IMR-90 (cell line): ENCODE data around the gene NDUFAF8. TPM values are rescaled to one million over a fixed set of nuclear protein-coding genes. Genes with fewer than 3 reads are reported as not detected.

Experiments
- ATAC-seq: fragments of 200-7000 bp; cut with Tn5 transposase; 2 replicates; pipeline ENCODE4 v1.9.1; 2020; ENCODE audit warnings: low read depth, mild to moderate bottlenecking, moderate library complexity
- BruUV-seq: library from RNA; stranded (reverse); fragments of 400-500 nt; replicated peaks from 2 replicates; lab custom pipeline; 2021; lab: Mats Ljungman, UMichigan
- CTCF ChIA-PET: fragments of 300-600 bp; formaldehyde crosslinking; extraction: SDS; loops from one replicate; lab custom pipeline; 2021; ENCODE audit warnings: antibody characterized with exemption; lab: Yijun Ruan, JAX
- POLR2A ChIA-PET: fragments of 300-600 bp; sonication (Branson Sonifier 250); formaldehyde crosslinking; loops from one replicate; lab custom pipeline; 2022; ENCODE audit warnings: antibody characterized with exemption; ENCODE audit not compliant: unreplicated experiment; lab: Charles Lee
- DNase-seq: peaks from one replicate; pipeline ENCODE4 v3.0.0; 2013
- H2AFZ ChIP-seq: replicated peaks from 2 replicates; pipeline ENCODE3; 2013; ENCODE audit warnings: low read length, mild to moderate bottlenecking; ENCODE audit not compliant: poor library complexity
- H2AK5ac ChIP-seq: 2 replicates; pipeline ENCODE4 v1.6.1; 2013; ENCODE audit warnings: low read depth, low read length, inconsistent platforms
- H2AK9ac ChIP-seq: replicated peaks from 2 replicates; pipeline ENCODE3; 2013; ENCODE audit warnings: mild to moderate bottlenecking, low read depth, low read length, moderate library complexity; ENCODE audit not compliant: poor library complexity
- H2BK120ac ChIP-seq: 2 replicates; pipeline ENCODE4 v1.6.1; 2013; ENCODE audit warnings: low read depth, low read length, inconsistent platforms
- H2BK15ac ChIP-seq: 3 replicates; pipeline ENCODE4 v1.6.1; 2013; ENCODE audit warnings: low read depth, low read length, inconsistent platforms
- H2BK20ac ChIP-seq: 2 replicates; pipeline ENCODE4 v1.6.1; 2013; ENCODE audit warnings: low read depth, mild to moderate bottlenecking, inconsistent platforms, low read length, moderate library complexity
- H2BK5ac ChIP-seq: 2 replicates; pipeline ENCODE4 v1.6.1; 2013; ENCODE audit warnings: mild to moderate bottlenecking, low read depth, low read length, inconsistent platforms; ENCODE audit not compliant: poor library complexity, severe bottlenecking
- H3K14ac ChIP-seq: replicated peaks from 2 replicates; pipeline ENCODE4 v1.6.1; 2013; ENCODE audit warnings: low read depth, low read length, inconsistent platforms
- H3K18ac ChIP-seq: 2 replicates; pipeline ENCODE4 v1.6.1; 2013; ENCODE audit warnings: low read depth, low read length, control low read depth
- H3K23ac ChIP-seq: 2 replicates; pipeline ENCODE4 v1.6.1; 2013; ENCODE audit warnings: low read depth, low read length, inconsistent platforms
- H3K27ac ChIP-seq: 2 replicates; pipeline ENCODE4 v1.5.1; 2013; ENCODE audit warnings: mild to moderate bottlenecking, control low read depth, low read length; ENCODE audit not compliant: insufficient read depth
- H3K27me3 ChIP-seq: 2 replicates; pipeline ENCODE4 v1.6.1; 2013; ENCODE audit warnings: low read length; ENCODE audit not compliant: control insufficient read depth, insufficient read depth
- H3K36me3 ChIP-seq: 2 replicates; pipeline ENCODE4 v1.6.1; 2013; ENCODE audit warnings: low read length, mixed read lengths; ENCODE audit not compliant: control insufficient read depth, insufficient read depth
- H3K4ac ChIP-seq: 2 replicates; pipeline ENCODE4 v1.6.1; 2013; ENCODE audit warnings: low read depth, low read length, inconsistent platforms
- H3K4me1 ChIP-seq: 2 replicates; pipeline ENCODE4 v1.6.1; 2013; ENCODE audit warnings: low read length, mixed read lengths; ENCODE audit not compliant: control insufficient read depth, insufficient read depth
- H3K4me2 ChIP-seq: 2 replicates; pipeline ENCODE4 v1.6.1; 2013; ENCODE audit warnings: low read depth, mild to moderate bottlenecking, control low read depth, low read length, moderate library complexity
- H3K4me3 ChIP-seq: 2 replicates; pipeline ENCODE4 v1.5.1; 2013; ENCODE audit warnings: low read depth, mild to moderate bottlenecking, control low read depth, low read length, moderate library complexity; ENCODE audit not compliant: insufficient read depth
- H3K56ac ChIP-seq: 2 replicates; pipeline ENCODE4 v1.6.1; 2013; ENCODE audit warnings: low read length, inconsistent platforms; ENCODE audit not compliant: insufficient read depth; ENCODE audit errors: extremely low read depth
- H3K79me1 ChIP-seq, 2 experiments: 2 replicates each; pipeline ENCODE4 v1.6.1; 2013; ENCODE audit warnings: low read length in 2 of 2, inconsistent platforms in 1 of 2, low read depth in 1 of 2
- H3K9ac ChIP-seq: 2 replicates; pipeline ENCODE4 v1.6.1; 2013; ENCODE audit warnings: low read depth, low read length, control low read depth
- H3K9me1 ChIP-seq: 2 replicates; pipeline ENCODE4 v1.6.1; 2013; ENCODE audit warnings: low read length, inconsistent platforms; ENCODE audit not compliant: insufficient read depth
- H3K9me3 ChIP-seq: 2 replicates; pipeline ENCODE4 v1.6.1; 2013; ENCODE audit warnings: low read length; ENCODE audit not compliant: control insufficient read depth, insufficient read depth
- H4K20me1 ChIP-seq: 2 replicates; pipeline ENCODE4 v1.6.1; 2013; ENCODE audit warnings: low read length, inconsistent platforms; ENCODE audit not compliant: insufficient read depth
- H4K5ac ChIP-seq: 2 replicates; pipeline ENCODE4 v1.6.1; 2013; ENCODE audit warnings: mild to moderate bottlenecking, low read depth, low read length, control low read depth
- H4K8ac ChIP-seq, 2 experiments: 2 replicates each; pipeline ENCODE4 v1.6.1; 2013; ENCODE audit warnings: low read depth in 2 of 2, low read length in 2 of 2, control low read depth in 1 of 2, inconsistent platforms in 1 of 2
- H4K91ac ChIP-seq: 2 replicates; pipeline ENCODE4 v1.6.1; 2013; ENCODE audit warnings: low read depth, low read length, inconsistent platforms; ENCODE audit not compliant: insufficient read depth
- BHLHE40 ChIP-seq: fragments of 150-350 bp; IDR thresholded peaks from 2 replicates; pipeline ENCODE4 v1.6.1; 2016; ENCODE audit warnings: mild to moderate bottlenecking, low read depth, low read length
- CHD1 ChIP-seq: IDR thresholded peaks from 2 replicates; pipeline ENCODE4 v1.6.1; 2012; ENCODE audit warnings: low read depth, low read length, improper control_type of control experiment
- NFE2L2 ChIP-seq: fragments of 150-350 bp; IDR thresholded peaks from 2 replicates; pipeline ENCODE4 v1.6.1; 2016; ENCODE audit warnings: low read depth, mild to moderate bottlenecking, low read length
- RFX5 ChIP-seq: IDR thresholded peaks from 2 replicates; pipeline ENCODE4 v1.8.0; 2012; ENCODE audit warnings: low read depth, mild to moderate bottlenecking, low read length, moderate library complexity
- WGBS, 2 experiments: methylation state at CpG; one replicate each; pipeline versions ENCODE4 v1.1.5 to v1.1.7; 2013; ENCODE audit warnings: missing lambda C conversion rate in 2 of 2; ENCODE audit not compliant: insufficient read length in 1 of 2; ENCODE audit errors: extremely low coverage in 2 of 2; 5-methylcytosine and 5-hydroxymethylcytosine counted together
- dilution Hi-C: fragments of 300-500 bp; cut with HindIII; formaldehyde crosslinking; loops from one replicate; pipeline ENCODE4 v1.14.3; 2018; ENCODE audit warnings: low sequenced_read_pairs; ENCODE audit not compliant: unreplicated experiment
- in situ Hi-C: fragments of 300-500 bp; cut with MboI; formaldehyde crosslinking; loops from 3 replicates; pipeline ENCODE4 v1.14.3; 2019; ENCODE audit warnings: low sequenced_read_pairs, inconsistent platforms, mixed read lengths
- intact Hi-C: fragments of 100-400 bp; cut with micrococcal nuclease; formaldehyde crosslinking; loops from 2 replicates; pipeline ENCODE4 v1.10.0; 2022
- polyA plus RNA-seq, 3 experiments: library from polyadenylated mRNA; depleted of rRNA; stranded (reverse); fragments of >200 nt; gene quantifications; 2 replicates each; pipeline ENCODE4 v1.2.3, GENCODE V29; 2012; ENCODE audit warnings: low replicate concordance in 1 of 3
- total RNA-seq: library from RNA; depleted of rRNA; stranded (reverse); fragments of >200 nt; gene quantifications from 2 replicates; pipeline ENCODE4 v1.2.3, GENCODE V29; 2012
- TF ChIP-seq, protein P1 (sequence below): fragments of 150-350 bp; IDR thresholded peaks from 2 replicates; pipeline ENCODE4 v1.6.1; 2017; ENCODE audit warnings: mild to moderate bottlenecking, antibody characterized with exemption, low read length, low read depth

NDUFAF8 gene
- total and polyA plus RNA-seq, 2 of the 4 experiments (the other 2 are of a cell fraction), result 11.1 to 65.0 TPM

DNA sequence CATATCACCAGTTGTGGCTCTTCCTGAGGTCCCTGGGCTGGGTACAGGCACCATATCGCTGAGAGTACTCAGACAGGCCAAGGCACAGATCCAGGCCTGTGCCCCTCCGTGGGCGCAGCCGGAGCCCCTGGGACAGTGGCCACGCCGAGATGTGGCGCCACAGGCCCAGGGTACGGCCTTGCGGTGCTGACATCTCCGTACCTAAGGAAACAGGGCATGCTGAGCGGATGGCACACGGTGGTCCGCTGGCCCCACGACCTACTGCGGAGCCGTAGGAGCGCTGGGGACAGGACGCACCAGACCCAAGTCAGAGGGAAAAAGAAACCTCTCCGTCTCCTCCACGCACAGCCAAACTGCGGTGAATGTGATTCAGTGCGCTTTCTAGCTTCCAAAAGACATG is 26.5 kb downstream of the NDUFAF8 start:
- intact Hi-C loops (no loop called here), in situ Hi-C loops (no loop called here), dilution Hi-C loops (no loop called here)
- Histone ChIP-seq H4K91ac (no peak overlapping the region), H4K20me1 (no peaks in the 10 kb centered on the region), H2BK20ac (no peak overlapping the region), H3K14ac (no peak overlapping the region), H3K23ac (no peak overlapping the region), H2AFZ (no peak overlapping the region), H3K9me3 (no peaks in the 10 kb centered on the region), H3K4ac (no peak overlapping the region), H4K8ac (no peak overlapping the region), H4K5ac (no peak overlapping the region), H3K4me2 (no peak overlapping the region), H3K36me3 (peaks cover 64% of the 10 kb centered on the region), H3K18ac (no peak overlapping the region), H2BK5ac (no peak overlapping the region), H3K4me3 (no peak overlapping the region), H3K27ac (no peak overlapping the region), H3K4me1 (no peaks in the 10 kb centered on the region), H3K27me3 (no peaks in the 10 kb centered on the region), H2AK9ac (peak overlapping the region; percentile 48), H3K9me1 (peaks cover 5% of the 10 kb centered on the region; the same call in 1 of the 2 replicates), H3K56ac (no peak overlapping the region), H2BK120ac (no peak overlapping the region), H2BK15ac (no peak overlapping the region), H3K79me1 (peaks cover 0 to 11% of the 10 kb centered on the region in 2 experiments; a peak in 3 of 4 replicates), H2AK5ac (no peak overlapping the region), H3K9ac (no peak overlapping the region)
- DNase-seq (no peak), ATAC-seq (no peak)
- WGBS, 2 experiments, result 94% methylated on average over 21 of the region's 22 CpGs; no CpG with 5 or more reads in 1 of the 2 experiments
- CTCF ChIA-PET, result no interaction called here
- POLR2A ChIA-PET, result no interaction called here
- BruUV-seq, result no TSS peak
- no peak for TF ChIP-seq BHLHE40
- no peak for TF ChIP-seq NFE2L2
- no peak for TF ChIP-seq CHD1
- no peak for TF ChIP-seq RFX5
- TF ChIP-seq, protein P1, sequence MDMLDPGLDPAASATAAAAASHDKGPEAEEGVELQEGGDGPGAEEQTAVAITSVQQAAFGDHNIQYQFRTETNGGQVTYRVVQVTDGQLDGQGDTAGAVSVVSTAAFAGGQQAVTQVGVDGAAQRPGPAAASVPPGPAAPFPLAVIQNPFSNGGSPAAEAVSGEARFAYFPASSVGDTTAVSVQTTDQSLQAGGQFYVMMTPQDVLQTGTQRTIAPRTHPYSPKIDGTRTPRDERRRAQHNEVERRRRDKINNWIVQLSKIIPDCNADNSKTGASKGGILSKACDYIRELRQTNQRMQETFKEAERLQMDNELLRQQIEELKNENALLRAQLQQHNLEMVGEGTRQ, result no peak
